GM21526 (cell line): ENCODE measurements around the gene PTPRU.

Experiments
- ATAC-seq: cut with Tn5 transposase; IDR thresholded peaks from one replicate; pipeline ENCODE4 v1.9.1; 2021; ENCODE audit warnings: moderate library complexity; ENCODE audit not compliant: unreplicated experiment, low FRiP score

PTPRU gene

GRCh38 chr1:29355375-29355774, 119.1 kb downstream of the PTPRU start:
- ATAC-seq: no peak

GRCh38 chr1:29356663-29357062, 120.3 kb downstream of the PTPRU start:
- no peak for ATAC-seq

- no peak for ATAC-seq
These were observed 121.1 kb downstream of the PTPRU start for GRCh38 chr1:29357452-29357851.

- no peak for ATAC-seq
These were observed 121.9 kb downstream of the PTPRU start for GRCh38 chr1:29358183-29358582.

GRCh38 chr1:29360768-29361167, 124.4 kb downstream of the PTPRU start:
- ATAC-seq: no peak

GRCh38 chr1:29361686-29362085, 125.4 kb downstream of the PTPRU start:
- no peak for ATAC-seq

GRCh38 chr1:29362116-29362515, 125.8 kb downstream of the PTPRU start:
- no peak for ATAC-seq

- ATAC-seq: no peak
These were observed 126.4 kb downstream of the PTPRU start for GRCh38 chr1:29362764-29363163.

GRCh38 chr1:29363536-29363935, 127.2 kb downstream of the PTPRU start:
- ATAC-seq: no peak

- no peak for ATAC-seq
These were observed 127.9 kb downstream of the PTPRU start for GRCh38 chr1:29364101-29364678.

GRCh38 chr1:29365906-29366670, 129.8 kb downstream of the PTPRU start:
- no peak for ATAC-seq

GRCh38 chr1:29368936-29369932, 132.9 kb downstream of the PTPRU start:
- no peak for ATAC-seq

GRCh38 chr1:29370067-29370466, 133.7 kb downstream of the PTPRU start:
- ATAC-seq: no peak

- no peak for ATAC-seq
These were observed 135.0 kb downstream of the PTPRU start for GRCh38 chr1:29371332-29371731.

- ATAC-seq: no peak
These were observed 135.8 kb downstream of the PTPRU start for GRCh38 chr1:29372108-29372507.
